ENCODE results near the gene NAPB.
A peak's percentile ranks its signal among the peaks of the same experiment; 100 is the strongest.
"Not testable (repeated sequence)": the region's sequence is repeated elsewhere in the genome, so short reads cannot be mapped to it uniquely, and the experiment has no call there.

Gene NAPB

GRCh38 chr20:23365390-23366165 lies 55.7 kb downstream of the NAPB start:
- no peak for FAIRE-seq

DNA sequence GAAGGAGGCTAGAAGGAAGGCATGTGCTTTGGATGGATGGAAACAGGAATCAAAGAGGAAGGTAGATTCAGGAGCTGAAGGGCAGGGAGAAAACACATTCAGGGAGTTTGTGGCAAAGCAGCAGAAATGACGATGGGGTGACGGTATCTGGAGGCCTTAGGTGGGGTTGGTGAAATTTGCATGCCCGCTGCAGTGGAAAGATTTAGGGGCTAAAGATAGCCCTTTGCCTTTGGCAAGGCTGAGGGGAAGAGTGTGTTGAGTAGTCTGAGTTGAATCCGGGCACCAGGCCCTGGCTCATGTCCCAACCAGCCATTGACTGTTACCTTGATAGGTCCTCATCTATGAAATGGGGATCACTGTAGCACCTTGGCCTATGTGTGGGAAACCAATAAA lies 58.0 kb downstream of the NAPB start:
- no peak for FAIRE-seq

DNA sequence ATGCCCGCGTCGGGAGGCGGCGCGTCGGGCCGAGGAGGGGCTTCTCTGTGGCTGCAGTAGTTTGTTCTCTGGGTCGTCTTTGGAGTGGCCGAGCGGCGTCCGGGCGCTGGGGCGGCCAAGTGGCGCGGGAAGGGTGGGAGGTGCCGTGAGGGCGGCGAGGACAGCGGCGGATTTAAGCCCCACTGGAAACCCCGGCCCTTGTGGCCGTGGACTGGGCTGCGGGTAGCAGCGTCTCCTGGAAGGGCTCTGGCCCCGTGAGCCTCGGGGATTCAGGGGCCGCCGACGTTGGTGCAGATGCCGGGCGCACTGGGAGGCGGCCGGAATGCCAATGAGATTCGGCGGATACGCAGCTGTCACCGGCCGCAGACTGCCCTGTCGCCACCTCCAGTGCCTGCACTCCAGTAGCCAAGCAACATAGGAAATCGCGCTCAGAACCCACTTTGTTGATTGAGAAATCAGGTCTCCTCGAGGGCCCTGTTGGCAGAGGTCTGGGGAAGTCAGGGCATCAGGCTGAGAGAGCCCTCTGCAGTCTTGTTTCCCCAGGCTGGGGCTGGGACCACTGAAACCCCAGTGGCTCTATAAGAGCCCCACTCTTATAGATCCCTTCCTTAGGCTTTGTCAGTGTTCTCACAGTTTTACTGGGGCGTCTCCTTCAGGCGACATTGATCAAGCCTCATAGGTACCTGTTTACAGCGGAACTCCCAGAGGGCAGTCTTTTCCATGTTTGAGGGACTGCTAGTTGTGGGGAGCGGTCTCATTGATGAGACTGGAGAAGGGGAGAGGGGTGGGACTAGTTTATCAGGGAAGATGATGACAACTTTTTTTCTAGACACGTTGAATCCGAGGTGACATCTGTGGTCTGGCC lies 58.7 kb downstream of the NAPB start:
- FAIRE-seq: no peak

GRCh38 chr20:23361476-23362391 lies 59.6 kb downstream of the NAPB start, which contains the start of gene GZF1:
TSS of gene GZF1 (plus strand) at chr20:23362182. CDS start at chr20:23364384, 2,202 bp downstream.
- no peak for FAIRE-seq

DNA sequence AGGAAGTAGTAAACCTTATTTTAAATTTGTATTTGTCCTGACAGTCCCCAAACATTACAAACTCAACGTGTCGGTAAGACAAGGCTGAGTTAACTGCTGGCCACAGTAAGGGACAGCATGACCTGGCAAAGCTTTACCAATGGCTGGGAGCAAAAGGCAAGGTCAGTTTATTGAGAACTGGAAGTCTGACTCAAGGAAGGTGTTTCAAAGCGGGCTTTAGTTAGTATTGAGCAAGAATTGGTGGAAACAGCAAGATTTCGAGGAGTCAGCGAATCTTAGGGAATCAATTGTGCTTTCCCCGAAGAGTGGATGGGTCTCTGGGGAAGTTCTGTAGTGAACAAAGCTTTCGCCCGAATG lies 60.2 kb downstream of the NAPB start:
- FAIRE-seq: no peak

DNA sequence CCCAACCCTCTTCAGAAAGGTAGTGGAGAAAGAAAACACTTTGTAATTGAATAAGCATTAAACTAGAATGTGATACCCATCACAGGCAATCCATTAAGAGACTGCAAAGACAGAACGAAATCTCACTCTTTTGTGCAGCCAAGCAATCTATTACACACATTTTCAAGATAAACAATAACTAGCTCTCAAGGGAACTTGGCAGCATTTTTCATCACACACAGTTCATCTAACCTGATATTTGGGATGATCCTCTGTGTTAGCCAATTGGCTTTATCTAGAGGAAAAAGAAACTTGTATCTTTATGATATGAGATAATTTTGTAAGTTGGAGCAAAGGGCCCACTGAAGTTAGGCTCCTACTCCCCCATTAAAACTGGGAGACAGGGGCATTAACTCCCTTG lies 60.8 kb downstream of the NAPB start:
- no peak for FAIRE-seq

DNA sequence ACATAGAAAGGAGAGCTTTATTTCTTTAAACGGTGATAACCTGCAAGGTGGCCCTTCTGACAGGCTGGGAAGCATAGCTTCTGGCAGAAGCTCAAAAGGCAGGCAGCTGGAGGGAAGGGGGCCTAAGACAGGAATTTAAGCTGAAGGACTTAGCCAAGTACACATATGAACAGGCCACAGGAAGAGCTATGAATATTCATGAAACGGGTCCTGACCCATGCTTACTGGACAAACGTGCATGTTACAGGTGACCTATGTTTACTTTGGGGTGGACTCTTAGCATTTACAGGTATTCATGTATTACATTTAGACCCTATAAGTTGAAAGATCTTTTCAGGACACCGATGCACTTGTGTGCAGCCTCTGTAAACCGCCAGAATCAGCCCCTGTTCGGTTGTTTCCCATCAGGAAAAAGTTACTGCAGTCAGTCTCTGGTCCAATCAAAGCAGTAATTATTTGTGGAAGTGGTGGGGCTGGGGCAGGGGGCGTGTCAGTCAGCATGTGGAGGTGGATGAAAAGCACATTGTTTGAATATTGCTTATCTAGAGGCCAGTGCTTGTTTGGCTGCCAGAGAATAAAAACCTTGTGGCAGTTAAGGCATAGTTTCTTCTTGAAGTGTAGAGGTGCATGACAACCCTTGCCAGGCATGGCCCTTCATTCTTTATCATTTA lies 62.2 kb downstream of the NAPB start:
- FAIRE-seq: no peak

DNA sequence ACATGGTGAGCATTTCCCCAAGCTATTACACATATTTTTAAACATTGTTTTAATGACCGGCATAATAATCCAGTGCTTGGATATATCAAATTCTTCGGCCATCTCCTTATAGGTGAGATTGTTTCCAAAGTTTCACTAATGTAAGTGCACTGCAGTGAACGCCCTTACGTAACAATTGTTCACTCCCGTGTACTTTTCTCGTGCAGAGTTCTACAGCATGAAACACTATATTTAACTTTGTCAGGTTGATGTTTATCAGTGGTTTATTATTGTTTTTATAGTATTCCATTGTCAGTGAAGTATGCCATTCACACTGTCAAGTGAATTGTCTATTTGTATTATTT lies 62.8 kb downstream of the NAPB start:
- FAIRE-seq: no peak

DNA sequence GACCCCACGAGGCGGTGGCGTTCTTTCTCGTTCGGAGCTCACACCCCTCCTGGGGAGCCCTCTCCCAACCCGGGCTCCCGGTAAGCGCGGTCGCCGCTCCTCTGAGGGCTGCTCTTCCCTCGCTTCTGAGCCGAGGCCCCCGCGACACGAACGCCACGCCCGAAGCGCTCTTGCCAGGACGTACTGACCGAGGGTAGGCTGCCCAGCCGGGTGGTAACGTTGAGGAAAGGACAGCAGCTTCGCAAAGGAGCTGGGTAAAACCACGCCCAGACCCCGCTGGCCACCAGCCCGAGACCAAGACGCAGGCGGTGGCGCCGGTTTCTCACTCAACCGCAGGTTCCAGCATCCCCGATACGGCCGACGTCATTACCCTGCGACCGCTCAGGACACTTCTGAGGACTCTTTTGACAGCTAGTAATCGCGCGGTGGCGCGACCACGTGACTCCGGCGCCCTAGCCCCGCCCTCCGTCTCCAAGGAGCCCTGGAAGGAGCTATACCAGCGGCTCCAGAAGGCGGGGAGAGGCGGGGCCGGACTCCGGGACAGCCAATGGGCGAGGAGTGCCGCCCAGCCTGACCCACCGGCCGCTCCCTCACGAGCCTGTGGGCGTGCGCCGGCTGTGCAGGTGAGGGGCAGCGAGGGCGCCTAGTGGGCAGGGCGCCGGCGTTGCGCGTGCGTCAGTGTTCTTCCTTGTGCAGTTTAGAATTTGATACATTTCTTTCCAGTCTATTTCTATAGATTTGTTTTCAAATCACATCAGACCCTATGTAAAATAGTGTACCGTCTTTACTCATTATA lies 63.3 kb downstream of the NAPB start:
- peak; percentile 89 for FAIRE-seq

DNA sequence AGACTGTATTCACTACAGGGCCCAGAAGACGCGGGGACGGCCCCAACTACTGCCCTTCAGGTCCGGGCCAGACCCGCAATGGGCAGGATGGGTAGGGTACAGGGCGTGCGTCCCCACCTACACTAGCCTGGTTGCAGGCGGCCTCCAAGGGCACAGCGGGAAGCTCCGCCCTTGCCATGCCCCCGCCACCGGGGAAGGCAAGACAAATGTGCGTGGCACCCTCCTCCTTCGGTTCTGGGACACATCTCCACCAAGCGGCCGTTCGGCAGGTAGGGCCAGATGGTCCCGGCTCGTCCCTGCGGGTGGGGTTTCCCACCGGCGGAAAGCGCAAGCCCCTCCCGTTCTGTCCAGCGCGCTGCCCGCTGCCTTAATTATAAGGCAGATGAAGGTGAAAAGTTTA lies 65.1 kb downstream of the NAPB start:
- no peak for FAIRE-seq

DNA sequence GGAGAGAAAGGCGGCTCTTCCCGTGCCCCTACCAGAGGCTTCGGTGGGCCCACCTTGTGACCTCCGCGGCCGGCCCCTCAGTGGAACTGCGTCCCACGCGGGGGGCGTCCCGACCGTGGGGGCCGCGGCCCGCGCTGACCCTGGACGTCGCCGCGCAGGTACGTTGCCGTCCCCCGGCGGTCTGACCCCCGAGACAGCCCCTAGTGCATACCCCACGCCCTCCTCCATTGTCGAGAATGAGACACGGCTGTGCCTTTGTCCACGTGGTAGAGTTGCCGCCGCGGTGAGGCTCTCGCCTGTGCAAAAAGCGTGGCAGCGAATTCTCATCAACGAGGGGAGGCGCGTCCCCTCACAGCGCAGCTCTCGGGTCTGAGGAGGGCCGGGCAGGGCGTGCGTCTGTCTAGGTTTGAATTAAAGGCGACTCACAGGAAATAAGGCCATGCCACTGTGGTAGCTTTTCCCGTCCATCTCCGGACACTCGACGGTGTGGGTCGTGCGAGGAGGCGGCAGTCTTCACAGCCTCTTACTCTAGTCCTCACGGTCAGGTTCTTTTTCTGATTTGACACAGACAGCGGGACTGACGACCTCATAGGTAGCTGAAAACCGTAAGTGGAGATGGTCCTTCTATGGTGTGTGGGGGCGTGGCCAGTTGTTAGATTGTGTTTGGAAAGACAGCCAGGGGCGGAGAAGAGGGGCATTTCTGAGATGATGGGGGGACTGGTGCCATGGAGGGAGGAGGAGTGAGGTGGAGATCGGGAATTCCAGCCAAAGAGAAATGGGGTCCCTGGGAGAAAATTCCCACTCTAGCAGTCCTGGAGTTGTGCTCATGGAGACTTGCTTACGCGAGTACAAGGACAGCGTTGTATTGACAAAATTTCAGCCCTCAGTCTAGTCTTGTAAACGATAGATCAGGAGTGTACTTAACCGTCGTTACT lies 70.1 kb downstream of the NAPB start:
- no peak for FAIRE-seq

- peak; percentile 83 for FAIRE-seq
These were observed 70.9 kb downstream of the NAPB start, which contains the start of gene NXT1 for GRCh38 chr20:23350196-23350903. TSS of gene NXT1 (plus strand) at chr20:23350791. CDS start at chr20:23354042, 3,251 bp downstream.

DNA sequence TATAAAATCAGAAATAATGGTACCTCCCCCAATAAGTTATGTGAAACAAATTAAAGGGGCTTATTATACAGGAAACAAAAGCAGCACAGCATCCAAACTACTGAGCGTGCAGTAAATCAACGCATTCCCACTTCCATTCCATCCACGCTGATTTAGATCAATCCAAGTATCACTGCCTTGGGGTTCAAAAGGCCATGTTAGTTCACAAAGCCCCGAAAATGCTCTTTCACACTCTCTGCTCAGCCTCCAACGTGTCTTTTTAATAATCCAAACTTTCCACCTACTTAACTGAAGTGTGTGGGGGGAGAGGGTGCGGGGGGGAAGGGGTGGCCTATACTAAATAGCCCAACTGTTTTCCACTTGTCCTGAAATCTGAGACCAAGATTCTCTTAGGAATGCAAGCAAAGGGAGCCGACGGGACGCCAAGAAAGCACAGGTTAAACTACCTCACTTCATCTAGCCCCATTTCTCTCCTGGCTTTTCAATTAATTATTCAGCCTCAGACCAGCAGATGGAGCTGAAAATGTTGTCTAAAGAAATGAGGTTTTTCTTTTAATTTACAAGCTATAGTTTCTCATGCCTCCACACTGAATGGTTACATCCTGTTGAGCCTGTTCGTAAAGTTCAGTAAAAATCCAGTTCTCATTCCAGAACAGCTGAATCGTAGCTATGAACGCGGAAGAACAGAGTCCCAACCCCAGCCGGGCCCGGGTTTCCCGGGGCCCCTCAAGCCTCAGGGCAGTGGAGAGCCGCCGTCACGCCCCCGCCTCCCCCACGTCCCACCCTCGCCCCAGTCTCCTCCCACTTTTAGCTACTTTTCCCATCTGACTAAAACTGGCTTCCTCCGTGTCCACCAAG lies 71.7 kb downstream of the NAPB start:
- no peak for FAIRE-seq

DNA sequence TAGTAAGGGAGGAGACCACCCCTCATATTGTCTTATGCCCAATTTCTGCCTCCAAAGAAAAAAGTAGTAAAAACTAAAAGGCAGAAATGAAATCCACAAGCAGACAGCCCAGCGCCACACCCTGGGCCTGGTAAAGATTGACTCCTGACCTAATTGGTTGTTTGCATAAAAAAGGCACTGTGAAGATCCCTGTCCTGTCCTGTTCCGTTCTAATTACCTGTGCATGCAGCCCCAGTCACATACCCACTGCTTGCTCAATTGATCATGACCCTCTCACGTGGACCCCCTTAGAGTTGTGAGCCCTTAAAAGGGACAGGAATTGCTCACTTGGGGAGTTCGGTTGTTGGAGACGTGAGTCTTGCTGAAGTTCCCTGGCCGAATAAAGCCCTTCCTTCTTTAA lies 72.8 kb downstream of the NAPB start:
- not testable (repeated sequence) for FAIRE-seq

GRCh38 chr20:23347791-23348190 lies 73.5 kb downstream of the NAPB start:
- FAIRE-seq: no peak

DNA sequence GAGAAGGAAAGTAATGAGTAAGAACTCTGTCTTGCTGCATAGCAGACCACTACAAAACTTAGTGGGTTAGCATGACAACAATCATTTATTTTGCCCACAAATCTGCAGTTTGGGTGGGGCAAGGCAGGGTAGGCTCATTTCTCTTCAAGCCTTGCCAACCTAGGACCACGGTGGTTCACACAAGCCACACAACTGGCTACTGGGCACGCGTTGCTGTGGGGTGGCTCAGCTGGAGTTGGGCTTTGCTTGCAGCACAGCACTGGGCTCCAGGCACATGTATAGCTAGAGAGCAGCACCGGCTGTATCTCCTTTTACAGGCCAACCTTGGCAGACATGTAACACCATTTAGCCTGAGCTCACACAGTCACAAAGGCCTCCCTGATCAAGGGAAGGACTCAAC lies 75.3 kb downstream of the NAPB start:
- no peak for FAIRE-seq

- FAIRE-seq: no peak
These were observed 77.0 kb downstream of the NAPB start for GRCh38 chr20:23344336-23344735.

DNA sequence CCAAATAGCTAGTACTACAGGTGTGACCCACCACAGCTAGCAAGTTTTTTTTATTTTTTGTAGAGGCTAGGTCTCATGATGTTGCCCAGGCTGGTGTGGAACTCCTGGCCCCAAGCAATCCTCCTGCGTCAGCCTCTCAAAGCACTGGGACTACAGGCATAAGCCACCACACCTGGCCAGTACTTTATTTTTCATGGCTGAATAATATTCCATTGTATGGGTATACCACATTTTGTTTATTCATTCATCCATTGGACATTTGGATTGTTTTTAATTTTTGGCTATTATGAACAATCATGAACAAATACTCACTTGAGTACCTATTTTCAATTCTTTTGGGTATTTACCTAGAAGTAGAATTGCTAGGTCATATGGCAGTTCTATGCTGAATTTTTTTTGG lies 77.7 kb downstream of the NAPB start:
- no peak for FAIRE-seq

DNA sequence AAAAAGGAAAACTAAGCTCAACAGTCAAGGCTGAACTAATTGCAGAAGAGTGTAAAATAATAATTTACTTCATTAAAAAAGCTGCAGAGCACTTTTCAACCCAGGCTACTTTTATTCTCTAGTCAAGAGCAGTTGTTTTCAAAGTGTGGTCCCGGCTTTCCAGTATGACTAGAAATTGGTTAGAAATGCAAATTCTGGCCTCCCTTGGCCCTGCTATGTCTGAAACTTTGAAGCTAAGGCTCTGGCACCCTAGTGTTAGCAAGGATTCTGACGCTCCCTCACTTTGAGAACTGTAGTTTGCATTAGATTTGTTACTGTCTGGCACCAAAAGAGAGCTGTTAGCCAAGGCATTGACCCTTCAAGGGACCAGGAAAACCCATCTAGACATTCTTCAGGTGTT lies 80.2 kb downstream of the NAPB start:
- FAIRE-seq: no peak

All from TTC549 (cell line).